Kidney (tissue), 14 donors: ENCODE measurements around the gene HOXD13. TPM values are rescaled to one million over a fixed set of nuclear protein-coding genes. Genes with fewer than 3 reads are reported as not detected.

Experiments
- DNase-seq, 5 donors: peaks; one replicate each; pipeline ENCODE4 v3.0.0-alpha.2; 2013 to 2020
- FAIRE-seq: peaks from 2 replicates; lab custom pipeline; 2012; peaks lifted over from hg19 to GRCh38; lab: Jason Lieb, UNC
- H3K27ac ChIP-seq, 2 donors: one replicate each; pipeline ENCODE4 v1.7.0; 2013; ENCODE audit warnings: low read depth in 2 of 2, low read length in 2 of 2, inconsistent platforms in 1 of 2
- H3K27me3 ChIP-seq: one replicate; pipeline ENCODE4 v1.7.1; 2013; ENCODE audit warnings: low read length, inconsistent platforms; ENCODE audit not compliant: control insufficient read depth, insufficient read depth
- H3K36me3 ChIP-seq, 3 donors: one replicate each; pipeline versions ENCODE4 v1.7.0 to v1.7.1; 2013; ENCODE audit warnings: low read length in 3 of 3, control low read depth in 1 of 3, inconsistent platforms in 1 of 3; ENCODE audit not compliant: insufficient read depth in 3 of 3, control insufficient read depth in 2 of 3
- H3K4me1 ChIP-seq, 3 donors: one replicate each; pipeline versions ENCODE4 v1.7.0 to v1.7.1; 2013; ENCODE audit warnings: low read length in 3 of 3, inconsistent platforms in 1 of 3, low read depth in 1 of 3; ENCODE audit not compliant: control insufficient read depth in 2 of 3, insufficient read depth in 2 of 3
- H3K4me3 ChIP-seq, 3 donors: one replicate each; pipeline versions ENCODE4 v1.7.0 to v1.8.1; 2013; ENCODE audit warnings: low read length in 3 of 3, control low read depth in 1 of 3, inconsistent platforms in 1 of 3
- H3K9ac ChIP-seq, 3 donors: one replicate each; pipeline versions ENCODE4 v1.7.0 to v1.7.1; 2013; ENCODE audit warnings: low read length in 3 of 3, control low read depth in 1 of 3, inconsistent platforms in 1 of 3
- H3K9me3 ChIP-seq, 3 donors: one replicate each; pipeline versions ENCODE4 v1.7.0 to v1.7.1; 2013; ENCODE audit warnings: low read length in 3 of 3, control low read depth in 1 of 3, inconsistent platforms in 1 of 3; ENCODE audit not compliant: control insufficient read depth in 2 of 3, insufficient read depth in 1 of 3
- intact Hi-C: fragments of 100-400 bp; cut with DNase I; formaldehyde crosslinking; loops from one replicate; pipeline ENCODE4 v1.11.1; 2022
- polyA plus RNA-seq: library from polyadenylated mRNA; stranded (reverse); fragments of 350-450 nt; fragmentation: Illumina TruSeq; extraction: RNeasy Lipid Tissue Mini Kit (QIAGEN cat#74804); gene quantifications from one replicate; pipeline ENCODE4 v1.2.3, GENCODE V29; 2014; ENCODE audit warnings: low read depth, low replicate concordance; ENCODE audit not compliant: insufficient read depth
- total RNA-seq: library from RNA; stranded (reverse); fragmentation: NEBNext Ultra II Directional; extraction: Animal tissue kit (Norgen Biotek cat#: 25700); gene quantifications from one replicate; pipeline ENCODE4 v1.2.1, GENCODE V29; 2021
- TF ChIP-seq, protein P1 (sequence below): IDR thresholded peaks from 3 replicates; pipeline ENCODE4 v1.5.1; 2012; ENCODE audit warnings: mild to moderate bottlenecking, moderate library complexity, borderline replicate concordance; ENCODE audit not compliant: insufficient read depth; ENCODE audit errors: extremely low read depth
- donor health status: control.
- donor health status: control.
- donor health status: control.
- donor health status: control.
- donor health status: control.
- donor health status: DM: yes; HTN: yes; CAD: no.
- donor health status: Normal renal cell carcinoma (clear cell type).

Gene HOXD13
- total and polyA plus RNA-seq, 2 donors from 2014 or later = not detected

DNA sequence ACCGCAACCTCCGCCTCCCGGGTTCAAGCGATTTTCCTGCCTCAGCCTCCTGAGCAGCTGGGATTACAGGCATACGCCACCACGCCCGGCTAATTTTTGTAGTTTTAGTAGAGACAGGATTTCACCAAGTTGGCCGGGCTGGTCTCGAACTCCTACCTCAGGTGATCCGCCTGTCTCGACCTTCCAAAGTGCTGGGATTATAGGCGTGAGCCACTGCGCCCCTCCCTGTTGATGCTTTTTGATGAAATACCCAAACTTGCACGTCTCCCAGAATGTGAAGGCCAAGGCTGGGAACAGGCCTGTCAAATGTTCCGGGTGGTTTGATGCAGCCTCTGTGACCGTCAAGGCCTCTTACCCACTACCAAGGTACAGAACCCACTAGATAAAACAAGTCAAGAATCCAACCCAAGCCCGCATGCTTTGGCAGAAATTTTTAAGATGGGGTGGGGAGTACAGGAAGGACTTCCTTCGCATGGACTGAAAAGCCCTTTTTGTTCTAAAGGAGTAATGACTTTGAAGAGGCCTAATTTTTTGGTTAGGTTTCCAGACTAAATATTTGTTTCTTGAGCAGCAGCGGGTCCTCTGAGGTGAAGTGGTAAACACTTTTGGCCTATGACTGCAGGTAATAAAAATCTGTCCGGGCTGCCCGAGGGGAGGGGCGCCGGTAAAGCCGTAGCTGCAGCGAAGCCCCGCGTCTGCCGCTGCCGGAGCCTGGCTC lies 5.0 kb upstream of the HOXD13 start:
- Histone ChIP-seq H3K4me3 (no peak overlapping the region), H3K36me3 (no peaks in the 10 kb centered on the region), H3K4me1 (peaks cover 0 to 7% (median 0%) of the 10 kb centered on the region in 3 donors), H3K9ac (no peak overlapping the region), H3K27me3 (peaks cover 94% of the 10 kb centered on the region), H3K27ac (no peak overlapping the region), H3K9me3 (no peaks in the 10 kb centered on the region)
- FAIRE-seq (no peak), DNase-seq (peak in 2 of 5 donors; percentile 12 to 37)
- intact Hi-C loops = no loop called here
- TF ChIP-seq, protein P1, sequence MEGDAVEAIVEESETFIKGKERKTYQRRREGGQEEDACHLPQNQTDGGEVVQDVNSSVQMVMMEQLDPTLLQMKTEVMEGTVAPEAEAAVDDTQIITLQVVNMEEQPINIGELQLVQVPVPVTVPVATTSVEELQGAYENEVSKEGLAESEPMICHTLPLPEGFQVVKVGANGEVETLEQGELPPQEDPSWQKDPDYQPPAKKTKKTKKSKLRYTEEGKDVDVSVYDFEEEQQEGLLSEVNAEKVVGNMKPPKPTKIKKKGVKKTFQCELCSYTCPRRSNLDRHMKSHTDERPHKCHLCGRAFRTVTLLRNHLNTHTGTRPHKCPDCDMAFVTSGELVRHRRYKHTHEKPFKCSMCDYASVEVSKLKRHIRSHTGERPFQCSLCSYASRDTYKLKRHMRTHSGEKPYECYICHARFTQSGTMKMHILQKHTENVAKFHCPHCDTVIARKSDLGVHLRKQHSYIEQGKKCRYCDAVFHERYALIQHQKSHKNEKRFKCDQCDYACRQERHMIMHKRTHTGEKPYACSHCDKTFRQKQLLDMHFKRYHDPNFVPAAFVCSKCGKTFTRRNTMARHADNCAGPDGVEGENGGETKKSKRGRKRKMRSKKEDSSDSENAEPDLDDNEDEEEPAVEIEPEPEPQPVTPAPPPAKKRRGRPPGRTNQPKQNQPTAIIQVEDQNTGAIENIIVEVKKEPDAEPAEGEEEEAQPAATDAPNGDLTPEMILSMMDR = no peak

DNA sequence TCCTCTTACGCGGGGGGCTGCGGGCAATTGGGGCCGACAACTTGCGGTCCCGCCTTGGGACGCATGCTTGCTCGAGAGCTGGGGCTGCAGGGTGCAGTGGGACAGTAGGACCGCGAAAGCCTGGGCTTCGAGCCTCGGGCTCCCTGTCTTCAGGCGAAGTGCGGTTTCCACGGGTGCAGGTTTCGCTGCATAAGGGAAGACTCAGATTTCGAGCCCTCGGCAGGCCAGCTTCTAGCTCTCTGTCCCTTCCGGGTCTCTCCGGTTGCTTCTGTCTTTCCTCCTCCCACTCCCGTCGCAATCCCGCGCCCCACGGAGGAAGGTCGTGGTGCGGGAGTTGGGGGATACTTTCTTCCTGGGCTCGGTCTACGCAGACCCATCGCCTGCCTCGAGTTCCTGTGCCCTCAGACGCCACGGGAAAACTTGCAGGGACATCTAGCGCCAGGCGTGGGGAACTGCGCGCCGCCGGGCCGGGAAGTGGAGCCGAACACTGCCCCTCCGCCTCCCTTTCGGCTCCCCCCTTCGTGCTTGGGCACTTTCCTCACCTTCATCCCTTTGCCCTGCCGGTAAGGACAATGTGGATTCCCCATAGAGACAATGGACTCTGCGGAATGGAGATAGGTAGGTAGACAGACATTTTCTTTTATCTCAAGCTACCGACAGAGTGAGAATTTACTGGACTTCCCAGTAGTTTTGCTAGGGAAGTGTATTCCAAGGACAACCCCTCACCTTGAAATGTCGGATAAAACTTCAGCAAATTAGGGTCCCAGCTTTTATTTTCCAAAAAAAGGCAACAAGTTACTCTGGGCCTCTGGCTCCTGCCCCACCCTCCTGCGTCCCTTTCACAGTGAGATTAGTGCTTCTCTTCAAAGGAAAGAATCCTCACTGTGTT lies 4.2 kb upstream of the HOXD13 start:
- TF ChIP-seq, protein P1 = peak; percentile 67
- Histone ChIP-seq H3K9me3 (no peaks in the 10 kb centered on the region), H3K36me3 (no peaks in the 10 kb centered on the region), H3K4me3 (peak overlapping the region in 2 of 3 donors; percentile 13 to 14), H3K9ac (no peak overlapping the region), H3K4me1 (peaks cover 0 to 10% (median 0%) of the 10 kb centered on the region in 3 donors), H3K27ac (no peak overlapping the region), H3K27me3 (peaks cover 90% of the 10 kb centered on the region)
- FAIRE-seq (no peak), DNase-seq (peak; percentile 78 to 88 (median 83))
- intact Hi-C loops = no loop called here

DNA sequence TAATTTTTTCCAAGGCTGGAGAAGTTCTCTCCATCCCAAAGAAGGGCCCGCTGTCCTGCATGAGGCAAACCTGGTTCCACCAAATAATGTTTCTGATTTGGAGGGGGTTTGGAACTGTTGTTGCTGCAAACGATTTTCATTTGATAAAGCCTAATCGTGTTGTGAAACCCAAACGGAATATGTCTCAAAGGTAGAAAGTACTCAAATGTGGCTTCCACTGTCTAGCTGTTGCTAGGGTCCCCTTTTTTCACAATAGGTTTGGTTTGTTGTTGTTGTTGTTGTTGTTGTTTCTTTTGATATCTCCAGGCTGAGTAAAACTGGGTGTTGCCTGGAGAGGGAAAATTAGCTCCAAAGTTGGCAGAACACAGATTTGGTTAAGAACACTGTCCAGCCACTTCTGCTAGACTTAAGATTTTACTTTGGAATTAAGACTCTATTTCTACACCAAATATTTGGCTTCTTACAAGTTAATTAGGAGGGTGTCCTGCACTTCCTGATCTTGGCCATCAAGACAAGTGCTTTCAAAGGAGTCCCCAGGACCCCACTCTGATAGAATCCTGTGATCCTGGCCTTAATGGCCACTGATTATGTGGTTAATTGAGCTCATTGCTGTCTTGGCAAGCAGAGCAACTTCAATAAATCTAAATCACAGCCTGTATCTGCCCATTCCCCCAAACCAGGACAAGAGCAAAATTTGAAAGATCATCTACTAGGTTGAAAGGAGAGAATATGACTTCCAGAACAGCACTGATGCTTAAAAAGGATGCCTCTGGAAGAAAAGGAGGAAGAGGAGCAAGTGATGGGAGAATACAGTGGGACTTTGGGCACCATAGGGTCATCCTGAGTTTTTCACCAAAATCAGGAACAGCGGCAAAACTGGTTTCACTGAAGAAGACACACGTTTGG lies 3.3 kb upstream of the HOXD13 start:
- intact Hi-C loops = no loop called here
- no peaks in the 10 kb centered on the region for H3K9me3 ChIP-seq
- FAIRE-seq (no peak), DNase-seq (peak in 2 of 5 donors; percentile 10 to 17)
- no peak overlapping the region for H3K27ac ChIP-seq
- peaks cover 0 to 10% (median 0%) of the 10 kb centered on the region in 3 donors for H3K4me1 ChIP-seq
- H3K4me3 ChIP-seq = no peak overlapping the region
- H3K36me3 ChIP-seq = no peaks in the 10 kb centered on the region
- peaks cover 90% of the 10 kb centered on the region for H3K27me3 ChIP-seq
- TF ChIP-seq, protein P1 = no peak
- H3K9ac ChIP-seq = no peak overlapping the region
